H1 (cell line): ENCODE data around the gene NFIA. TPM values are rescaled to one million over a fixed set of nuclear protein-coding genes. Genes with fewer than 3 reads are reported as not detected.

Experiments
- CTCF ChIA-PET: fragments of 300-600 bp; sonication (Branson Sonifier 250); formaldehyde crosslinking; loops from one replicate; lab custom pipeline; 2021; ENCODE audit not compliant: partially characterized antibody; lab: Charles Lee
- POLR2A ChIA-PET: fragments of 300-600 bp; sonication (Branson Sonifier 250); formaldehyde crosslinking; loops from one replicate; lab custom pipeline; 2021; ENCODE audit warnings: inconsistent platforms; ENCODE audit not compliant: partially characterized antibody; lab: Charles Lee
- DNase-seq, 2 experiments: peaks; one replicate each; pipeline versions ENCODE4 v3.0.0 to v3.0.0-alpha.2; 2010 to 2022; ENCODE audit warnings: low spot score in 2 of 2, low read depth in 1 of 2, mixed read lengths in 1 of 2
- FAIRE-seq: peaks from 2 replicates; lab custom pipeline; 2011; peaks lifted over from hg19 to GRCh38; lab: Jason Lieb, UNC
- H2AFZ ChIP-seq: 2 replicates; pipeline ENCODE4 v1.8.1; 2012; ENCODE audit warnings: low read length, inconsistent platforms
- H2AK5ac ChIP-seq: 2 replicates; pipeline ENCODE4 v1.6.1; 2013; ENCODE audit warnings: low read depth, low read length
- H2BK120ac ChIP-seq: replicated peaks from 2 replicates; pipeline ENCODE3; 2013; ENCODE audit warnings: low read depth, low read length, inconsistent platforms
- H2BK12ac ChIP-seq: 2 replicates; pipeline ENCODE4 v1.6.1; 2013; ENCODE audit warnings: low read depth, low read length
- H2BK15ac ChIP-seq: 2 replicates; pipeline ENCODE4 v1.6.1; 2013; ENCODE audit warnings: low read length
- H2BK20ac ChIP-seq: 2 replicates; pipeline ENCODE4 v1.6.1; 2013; ENCODE audit warnings: low read length
- H2BK5ac ChIP-seq: 2 replicates; pipeline ENCODE4 v1.6.1; 2013; ENCODE audit warnings: low read depth, low read length
- H3K14ac ChIP-seq: 2 replicates; pipeline ENCODE4 v1.6.1; 2013; ENCODE audit warnings: inconsistent platforms; ENCODE audit not compliant: insufficient read length
- H3K18ac ChIP-seq: 2 replicates; pipeline ENCODE4 v1.6.1; 2013; ENCODE audit warnings: low read length; ENCODE audit errors: extremely low read depth
- H3K23ac ChIP-seq: 2 replicates; pipeline ENCODE4 v1.6.1; 2013; ENCODE audit warnings: inconsistent platforms; ENCODE audit not compliant: insufficient read length
- H3K23me2 ChIP-seq: 2 replicates; pipeline ENCODE4 v1.6.1; 2013; ENCODE audit warnings: low read depth, low read length
- H3K27ac ChIP-seq: 2 replicates; pipeline ENCODE4 v1.6.1; 2011; ENCODE audit warnings: low read depth, low read length, inconsistent platforms
- H3K27me3 ChIP-seq, 4 experiments: replicated peaks in 1 of 4; 1 replicate in 1 of 4; 2 replicates in 3 of 4; pipeline versions ENCODE4 v1.6.1 to v1.8.1; 2011 to 2013; ENCODE audit warnings: low read length in 3 of 4, mild to moderate bottlenecking in 3 of 4, inconsistent platforms in 2 of 4, mixed read lengths in 2 of 4, moderate library complexity in 1 of 4; ENCODE audit not compliant: control insufficient read depth in 3 of 4, insufficient read depth in 3 of 4; ENCODE audit errors: extremely low read depth in 1 of 4
- H3K36me3 ChIP-seq, 4 experiments: 2 replicates each; pipeline versions ENCODE4 v1.6.1 to v1.8.1; 2011 to 2013; ENCODE audit warnings: mild to moderate bottlenecking in 4 of 4, low read length in 3 of 4, moderate library complexity in 2 of 4, control low read depth in 1 of 4, inconsistent platforms in 1 of 4; ENCODE audit not compliant: insufficient read depth in 4 of 4, control insufficient read depth in 2 of 4
- H3K4ac ChIP-seq: replicated peaks from 2 replicates; pipeline ENCODE3; 2013; ENCODE audit warnings: low read length, low read depth, mixed read lengths, inconsistent platforms; ENCODE audit not compliant: insufficient read length
- H3K4me1 ChIP-seq, 4 experiments: replicated peaks in 1 of 4; 1 replicate in 1 of 4; 2 replicates in 3 of 4; pipeline versions ENCODE4 v1.6.1 to v1.8.1; 2011 to 2013; ENCODE audit warnings: low read length in 3 of 4, inconsistent platforms in 2 of 4, mixed read lengths in 1 of 4; ENCODE audit not compliant: insufficient read depth in 4 of 4, control insufficient read depth in 3 of 4
- H3K4me2 ChIP-seq, 2 experiments: 2 replicates each; pipeline versions ENCODE4 v1.6.1 to v1.8.1; 2011 to 2013; ENCODE audit warnings: low read depth in 2 of 2, low read length in 2 of 2, control low read depth in 1 of 2, inconsistent platforms in 1 of 2, mild to moderate bottlenecking in 1 of 2; ENCODE audit not compliant: insufficient read depth in 1 of 2
- H3K4me3 ChIP-seq, 4 experiments: fragments of 200-600, 300-600 bp in 1 of 4; sonication (generic), shearing (Covaris generic), sonication (Bioruptor Twin) in 1 of 4; 2 replicates each; pipeline versions ENCODE4 v1.5.1 to v1.8.1; 2011 to 2016; ENCODE audit warnings: low read length in 4 of 4, low read depth in 3 of 4, control low read depth in 2 of 4, inconsistent platforms in 2 of 4, mild to moderate bottlenecking in 2 of 4, mixed read lengths in 1 of 4, moderate library complexity in 1 of 4; ENCODE audit not compliant: insufficient read depth in 2 of 4; ENCODE audit errors: extremely low read depth in 1 of 4
- H3K56ac ChIP-seq: replicated peaks from 2 replicates; pipeline ENCODE3; 2013; ENCODE audit warnings: low read depth, mild to moderate bottlenecking, mixed read lengths, low read length, inconsistent platforms; ENCODE audit not compliant: insufficient read length
- H3K79me1 ChIP-seq: 2 replicates; pipeline ENCODE4 v1.6.1; 2013; ENCODE audit warnings: low read depth, low read length, control low read depth
- H3K79me2 ChIP-seq, 2 experiments: 2 replicates each; pipeline versions ENCODE4 v1.6.1 to v1.8.1; 2012 to 2013; ENCODE audit warnings: low read length in 2 of 2, mild to moderate bottlenecking in 2 of 2, inconsistent platforms in 1 of 2; ENCODE audit not compliant: insufficient read depth in 2 of 2, control insufficient read depth in 1 of 2
- H3K9ac ChIP-seq, 4 experiments: replicated peaks in 1 of 4; 1 replicate in 1 of 4; 2 replicates in 3 of 4; pipeline versions ENCODE4 v1.6.1 to v1.8.1; 2011 to 2013; ENCODE audit warnings: low read depth in 3 of 4, low read length in 3 of 4, control low read depth in 2 of 4, mild to moderate bottlenecking in 2 of 4, moderate library complexity in 2 of 4, inconsistent platforms in 1 of 4; ENCODE audit errors: extremely low read depth in 1 of 4
- H3K9me3 ChIP-seq, 2 experiments: 2 replicates each; pipeline versions ENCODE4 v1.6.1 to v1.8.1; 2012 to 2013; ENCODE audit warnings: mild to moderate bottlenecking in 2 of 2, moderate library complexity in 2 of 2, control low read depth in 1 of 2, inconsistent platforms in 1 of 2, low read depth in 1 of 2, low read length in 1 of 2, mixed read lengths in 1 of 2; ENCODE audit not compliant: insufficient read depth in 2 of 2
- H4K20me1 ChIP-seq, 2 experiments: replicated peaks in 1 of 2; 2 replicates each; pipeline versions ENCODE3 to v1.8.1; 2011 to 2013; ENCODE audit warnings: inconsistent platforms in 2 of 2, low read length in 2 of 2, mild to moderate bottlenecking in 1 of 2; ENCODE audit not compliant: insufficient read depth in 2 of 2, control insufficient read depth in 1 of 2
- H4K5ac ChIP-seq: 2 replicates; pipeline ENCODE4 v1.6.1; 2013; ENCODE audit warnings: low read length, low read depth, mixed read lengths, inconsistent platforms; ENCODE audit not compliant: insufficient read length
- H4K8ac ChIP-seq: 2 replicates; pipeline ENCODE4 v1.8.0; 2013; ENCODE audit warnings: mild to moderate bottlenecking, moderate library complexity, low read length, inconsistent platforms; ENCODE audit not compliant: insufficient read depth; ENCODE audit errors: extremely low read depth
- H4K91ac ChIP-seq: replicated peaks from 2 replicates; pipeline ENCODE3; 2013; ENCODE audit warnings: low read length, mixed read lengths, inconsistent platforms; ENCODE audit not compliant: insufficient read length
- SIRT6 ChIP-seq: IDR thresholded peaks from one replicate; pipeline ENCODE4 v1.7.1; 2012; ENCODE audit warnings: low read length, inconsistent platforms
- WGBS, 2 experiments: shearing (Covaris generic) in 1 of 2; methylation state at CpG; one replicate each; pipeline versions ENCODE4 v1.1.6 to v1.1.7; 2013 to 2015; ENCODE audit warnings: low lambda C conversion rate in 2 of 2, mixed read lengths in 2 of 2, inconsistent platforms in 1 of 2, low coverage in 1 of 2, missing lambda C conversion rate in 1 of 2; ENCODE audit not compliant: insufficient replicate concordance in 2 of 2, insufficient coverage in 1 of 2, insufficient read length in 1 of 2; ENCODE audit errors: extremely low coverage in 1 of 2, missing lambda C conversion rate in 1 of 2; 5-methylcytosine and 5-hydroxymethylcytosine counted together
- polyA plus RNA-seq, 7 experiments: library from polyadenylated mRNA; depleted of rRNA in 3 of 7; stranded (reverse) in 5 of 7; unstranded in 2 of 7; fragments of >200 nt in 5 of 7; fragments of 200-250 nt in 2 of 7; gene quantifications; 1 replicate in 5 of 7; 2 replicates in 1 of 7; 4 replicates in 1 of 7; pipeline versions ENCODE4 v1.2.1 to v1.2.3, GENCODE V29; 2011 to 2013; ENCODE audit warnings: missing spikeins in 2 of 7, mixed read lengths in 2 of 7
- total RNA-seq: library from RNA; stranded (reverse); fragmentation: NEBNext Ultra II Directional; extraction: Animal tissue kit (Norgen Biotek cat#: 25700); gene quantifications from 2 replicates; pipeline ENCODE4 v1.2.1, GENCODE V29; 2021

NFIA gene
- total and polyA plus RNA-seq, 2 of the 8 experiments (the other 6 are each of a cell fraction or from before 2014, with no cell fraction given): 1.8 to 2.3 TPM

DNA sequence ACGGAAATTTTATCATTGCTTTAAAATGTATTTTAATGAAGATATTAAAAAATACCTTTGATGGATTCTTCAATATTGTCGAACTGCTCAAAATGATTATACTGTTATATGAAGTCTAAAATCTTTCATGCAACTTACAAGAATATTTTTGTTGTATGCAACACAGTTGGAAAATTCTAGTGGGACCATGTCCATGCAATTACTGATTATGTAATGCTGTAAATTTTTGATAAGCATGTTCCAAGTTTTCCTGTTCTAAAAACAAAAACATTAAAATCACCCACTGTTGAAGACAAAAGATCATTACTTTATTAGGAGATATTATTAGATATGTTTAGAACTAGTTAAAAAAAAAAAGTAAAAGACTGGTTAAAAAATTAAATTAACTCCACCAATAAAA, 132.8 kb downstream of the NFIA start:
- Histone ChIP-seq H2AFZ (no peak overlapping the region), H3K9ac (no peak overlapping the region), H3K4me2 (no peak overlapping the region), H2BK20ac (no peak overlapping the region), H2AK5ac (no peak overlapping the region), H3K23ac (no peak overlapping the region), H4K20me1 (peaks cover 0 to 2% of the 10 kb centered on the region in 2 experiments), H4K5ac (no peak overlapping the region), H2BK15ac (no peak overlapping the region), H3K14ac (no peak overlapping the region), H4K8ac (no peak overlapping the region), H3K79me1 (no peaks in the 10 kb centered on the region; the same call in 1 of the 2 replicates), H3K18ac (no peak overlapping the region), H4K91ac (no peak overlapping the region), H2BK120ac (no peak overlapping the region), H3K4ac (no peak overlapping the region), H3K27ac (no peak overlapping the region), H3K9me3 (no peaks in the 10 kb centered on the region), H3K36me3 (no peaks in the 10 kb centered on the region), H2BK5ac (no peak overlapping the region), H3K27me3 (no peaks in the 10 kb centered on the region), H3K23me2 (no peaks in the 10 kb centered on the region), H3K79me2 (no peaks in the 10 kb centered on the region), H3K4me3 (no peak overlapping the region), H3K4me1 (no peaks in the 10 kb centered on the region), H3K56ac (no peak overlapping the region), H2BK12ac (no peak overlapping the region)
- 66% methylated on average over 2 of the region's 2 CpGs; no CpG with 5 or more reads in 1 of the 2 experiments for WGBS, 2 experiments
- FAIRE-seq (no peak), DNase-seq (no peak)
- TF ChIP-seq SIRT6: no peak
- ChIA-PET POLR2A (interaction anchor here (0.7 kb wide), 1 partner anchor 10 kb away, joined by 3 read pairs; no protein-coding TSS in a partner anchor), CTCF (interaction anchor here (0.9 kb wide), 1 partner anchor 14 kb away, joined by 3 read pairs; no protein-coding TSS in a partner anchor)
